ENCODE results near the gene C5orf58.

Gene C5orf58

GRCh38 chr5:170186856-170187255 lies 45.9 kb upstream of the C5orf58 start:
- no peak overlapping the region for H2AFZ ChIP-seq (ENCODE audit: low read depth, low read length)
- no peak overlapping the region for H3K9ac ChIP-seq (ENCODE audit: low read length)
- H3K4me1 ChIP-seq (ENCODE audit: low read length), result peaks cover 28% of the 10 kb centered on the region
- H3K4me3 ChIP-seq (ENCODE audit: low read length), result no peak overlapping the region
- TF ChIP-seq CTCF (IDR thresholded peaks at IDR 0.05; ENCODE audit: low read depth, low read length) (no peak), EZH2phosphoT487 (IDR thresholded peaks at IDR 0.05; ENCODE audit: low read depth) (no peak)
- no peaks in the 10 kb centered on the region for H3K79me2 ChIP-seq (ENCODE audit: low read length)
- peaks cover 6% of the 10 kb centered on the region for H3K27me3 ChIP-seq (ENCODE audit: low read depth, low read length)
- no peak overlapping the region for H3K4me2 ChIP-seq (ENCODE audit: low read length)
- H4K20me1 ChIP-seq (ENCODE audit: insufficient read depth, low read length), result no peaks in the 10 kb centered on the region
- H3K27ac ChIP-seq (ENCODE audit: low read length), result no peak overlapping the region
- H3K36me3 ChIP-seq (replicated peaks; ENCODE audit: low read depth, low read length), result no peaks in the 10 kb centered on the region
- H3K9me3 ChIP-seq (ENCODE audit: insufficient read depth, low read length), result no peaks in the 10 kb centered on the region

DNA sequence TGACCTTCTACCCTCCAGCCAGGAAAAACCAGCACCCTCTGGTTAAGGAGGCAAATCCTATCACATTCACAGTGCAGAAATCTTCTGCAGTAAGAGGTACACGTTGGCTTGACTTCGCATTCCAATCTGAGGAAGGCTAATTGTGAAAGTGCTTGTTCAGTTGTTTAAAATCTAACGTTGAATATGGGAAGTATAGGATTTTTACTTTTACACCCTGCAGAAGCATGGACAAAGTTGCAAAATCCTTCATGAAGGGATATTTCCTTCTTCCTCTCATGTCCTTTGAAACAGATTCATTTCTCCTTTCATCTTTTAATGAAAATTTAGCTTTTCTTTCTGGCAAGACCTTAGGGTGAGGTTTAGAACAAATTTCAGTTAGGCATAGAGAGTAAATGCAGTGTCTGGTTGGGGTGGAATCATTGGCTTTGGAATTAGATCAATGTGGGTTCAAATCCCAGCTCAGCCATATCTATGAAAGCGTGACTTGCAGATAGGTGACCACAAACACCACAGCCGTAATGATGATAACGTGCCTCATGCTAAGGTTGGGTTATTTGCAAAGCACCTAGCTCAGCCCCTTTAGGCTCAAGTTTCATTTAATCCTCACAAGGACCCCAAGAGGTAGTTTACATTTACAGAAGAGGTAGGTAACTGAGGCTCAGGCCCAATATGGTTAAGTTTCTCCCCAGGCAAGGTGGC lies 42.2 kb upstream of the C5orf58 start:
- Histone ChIP-seq H3K4me2 (ENCODE audit: low read length) (no peak overlapping the region), H3K9ac (ENCODE audit: low read length) (no peak overlapping the region), H2AFZ (ENCODE audit: low read depth, low read length) (no peak overlapping the region), H3K4me3 (ENCODE audit: low read length) (no peak overlapping the region), H3K79me2 (ENCODE audit: low read length) (no peaks in the 10 kb centered on the region), H3K9me3 (ENCODE audit: insufficient read depth, low read length) (no peaks in the 10 kb centered on the region), H3K27ac (ENCODE audit: low read length) (no peak overlapping the region), H3K27me3 (ENCODE audit: low read depth, low read length) (peaks cover 6% of the 10 kb centered on the region), H3K36me3 (replicated peaks; ENCODE audit: low read depth, low read length) (no peaks in the 10 kb centered on the region), H4K20me1 (ENCODE audit: insufficient read depth, low read length) (no peaks in the 10 kb centered on the region), H3K4me1 (ENCODE audit: low read length) (no peaks in the 10 kb centered on the region)
- TF ChIP-seq CTCF (IDR thresholded peaks at IDR 0.05; ENCODE audit: low read depth, low read length), result no peak
- no peak for TF ChIP-seq EZH2phosphoT487 (IDR thresholded peaks at IDR 0.05; ENCODE audit: low read depth)

- Histone ChIP-seq H3K9me3 (ENCODE audit: insufficient read depth, low read length) (no peaks in the 10 kb centered on the region), H2AFZ (ENCODE audit: low read depth, low read length) (no peak overlapping the region)
Observed at GRCh38 chr5:170192829-170193228, 40.0 kb upstream of the C5orf58 start.

GRCh38 chr5:170195961-170196360 lies 36.8 kb upstream of the C5orf58 start:
- Histone ChIP-seq H3K9ac (ENCODE audit: low read length) (no peak overlapping the region), H3K36me3 (replicated peaks; ENCODE audit: low read depth, low read length) (no peaks in the 10 kb centered on the region), H3K4me1 (ENCODE audit: low read length) (peaks cover 2% of the 10 kb centered on the region), H3K27ac (ENCODE audit: low read length) (no peak overlapping the region), H3K27me3 (ENCODE audit: low read depth, low read length) (peaks cover 20% of the 10 kb centered on the region), H3K4me2 (ENCODE audit: low read length) (no peak overlapping the region), H3K79me2 (ENCODE audit: low read length) (no peaks in the 10 kb centered on the region), H3K9me3 (ENCODE audit: insufficient read depth, low read length) (no peaks in the 10 kb centered on the region), H3K4me3 (ENCODE audit: low read length) (no peak overlapping the region), H4K20me1 (ENCODE audit: insufficient read depth, low read length) (no peaks in the 10 kb centered on the region), H2AFZ (ENCODE audit: low read depth, low read length) (no peak overlapping the region)
- TF ChIP-seq CTCF (IDR thresholded peaks at IDR 0.05; ENCODE audit: low read depth, low read length) (no peak), EZH2phosphoT487 (IDR thresholded peaks at IDR 0.05; ENCODE audit: low read depth) (no peak)

More at GRCh38 chr5:170192829-170193228, 40.0 kb upstream of the C5orf58 start:
- TF ChIP-seq EZH2phosphoT487 (IDR thresholded peaks at IDR 0.05; ENCODE audit: low read depth), result no peak
- TF ChIP-seq CTCF (IDR thresholded peaks at IDR 0.05; ENCODE audit: low read depth, low read length), result no peak
- H3K9ac ChIP-seq (ENCODE audit: low read length), result no peak overlapping the region
- H3K27me3 ChIP-seq (ENCODE audit: low read depth, low read length), result peaks cover 18% of the 10 kb centered on the region
- no peaks in the 10 kb centered on the region for H4K20me1 ChIP-seq (ENCODE audit: insufficient read depth, low read length)
- no peak overlapping the region for H3K27ac ChIP-seq (ENCODE audit: low read length)
- H3K4me2 ChIP-seq (ENCODE audit: low read length), result no peak overlapping the region
- H3K79me2 ChIP-seq (ENCODE audit: low read length), result no peaks in the 10 kb centered on the region
- H3K4me3 ChIP-seq (ENCODE audit: low read length), result no peak overlapping the region
- H3K36me3 ChIP-seq (replicated peaks; ENCODE audit: low read depth, low read length), result no peaks in the 10 kb centered on the region
- H3K4me1 ChIP-seq (ENCODE audit: low read length), result no peaks in the 10 kb centered on the region
